ENCODE data around the gene AQP6. TPM values are rescaled to one million over a fixed set of nuclear protein-coding genes. Genes with fewer than 3 reads are reported as not detected.

Gene AQP6
- total RNA-seq, 1 donor from 2014 or later = not detected

- DNase-seq (ENCODE audit: low spot score) = no peak
- Mint-ChIP-seq H3K4me3 (ENCODE audit: unreplicated experiment) (no peak overlapping the region), H3K9me3 (ENCODE audit: low read depth) (no peaks in the 10 kb centered on the region), H3K27me3 (ENCODE audit: low read depth) (no peaks in the 10 kb centered on the region), H3K4me1 (ENCODE audit: low read depth) (no peaks in the 10 kb centered on the region), H3K36me3 (ENCODE audit: low read depth) (peaks cover 1% of the 10 kb centered on the region), H3K27ac (ENCODE audit: unreplicated experiment) (no peak overlapping the region)
- TF ChIP-seq CTCF (IDR thresholded peaks at IDR 0.05) = no peak
Measured at GRCh38 chr12:50006280-50006679, 33.5 kb downstream of the AQP6 start.

- no peak for TF ChIP-seq CTCF (IDR thresholded peaks at IDR 0.05)
- H3K36me3 Mint-ChIP-seq (ENCODE audit: low read depth) = no peaks in the 10 kb centered on the region
- no peaks in the 10 kb centered on the region for H3K4me1 Mint-ChIP-seq (ENCODE audit: low read depth)
- no peak overlapping the region for H3K27ac Mint-ChIP-seq (ENCODE audit: unreplicated experiment)
- no peak for DNase-seq (ENCODE audit: low spot score)
- no peaks in the 10 kb centered on the region for H3K27me3 Mint-ChIP-seq (ENCODE audit: low read depth)
- H3K9me3 Mint-ChIP-seq (ENCODE audit: low read depth) = no peaks in the 10 kb centered on the region
- H3K4me3 Mint-ChIP-seq (ENCODE audit: unreplicated experiment) = no peak overlapping the region
Measured at GRCh38 chr12:50006754-50007442, 34.2 kb downstream of the AQP6 start.

- Mint-ChIP-seq H3K36me3 (ENCODE audit: low read depth) (peaks cover 1% of the 10 kb centered on the region), H3K4me3 (ENCODE audit: unreplicated experiment) (no peak overlapping the region), H3K27me3 (ENCODE audit: low read depth) (no peaks in the 10 kb centered on the region), H3K27ac (ENCODE audit: unreplicated experiment) (no peak overlapping the region), H3K4me1 (ENCODE audit: low read depth) (peaks cover 7% of the 10 kb centered on the region), H3K9me3 (ENCODE audit: low read depth) (no peaks in the 10 kb centered on the region)
- DNase-seq (ENCODE audit: low spot score) = no peak
- TF ChIP-seq CTCF (IDR thresholded peaks at IDR 0.05) = no peak
Measured at GRCh38 chr12:50013361-50014147, 40.8 kb downstream of the AQP6 start.

GRCh38 chr12:50014342-50014741 lies 41.6 kb downstream of the AQP6 start:
- no peak for DNase-seq (ENCODE audit: low spot score)
- H3K36me3 Mint-ChIP-seq (ENCODE audit: low read depth) = peaks cover 1% of the 10 kb centered on the region
- H3K9me3 Mint-ChIP-seq (ENCODE audit: low read depth) = no peaks in the 10 kb centered on the region
- H3K4me3 Mint-ChIP-seq (ENCODE audit: unreplicated experiment) = no peak overlapping the region
- H3K4me1 Mint-ChIP-seq (ENCODE audit: low read depth) = peaks cover 7% of the 10 kb centered on the region
- TF ChIP-seq CTCF (IDR thresholded peaks at IDR 0.05) = no peak
- no peaks in the 10 kb centered on the region for H3K27me3 Mint-ChIP-seq (ENCODE audit: low read depth)
- no peak overlapping the region for H3K27ac Mint-ChIP-seq (ENCODE audit: unreplicated experiment)

- Mint-ChIP-seq H3K27ac (ENCODE audit: unreplicated experiment) (peak overlapping the region; percentile 29), H3K4me3 (ENCODE audit: unreplicated experiment) (no peak overlapping the region), H3K9me3 (ENCODE audit: low read depth) (no peaks in the 10 kb centered on the region), H3K4me1 (ENCODE audit: low read depth) (peaks cover 19% of the 10 kb centered on the region), H3K27me3 (ENCODE audit: low read depth) (no peaks in the 10 kb centered on the region), H3K36me3 (ENCODE audit: low read depth) (peaks cover 1% of the 10 kb centered on the region)
- no peak for TF ChIP-seq CTCF (IDR thresholded peaks at IDR 0.05)
- DNase-seq (ENCODE audit: low spot score) = no peak
Measured at GRCh38 chr12:50016501-50017475, 44.0 kb downstream of the AQP6 start.
